ENCODE results near the gene LOXL3.

The LOXL3 gene

DNA sequence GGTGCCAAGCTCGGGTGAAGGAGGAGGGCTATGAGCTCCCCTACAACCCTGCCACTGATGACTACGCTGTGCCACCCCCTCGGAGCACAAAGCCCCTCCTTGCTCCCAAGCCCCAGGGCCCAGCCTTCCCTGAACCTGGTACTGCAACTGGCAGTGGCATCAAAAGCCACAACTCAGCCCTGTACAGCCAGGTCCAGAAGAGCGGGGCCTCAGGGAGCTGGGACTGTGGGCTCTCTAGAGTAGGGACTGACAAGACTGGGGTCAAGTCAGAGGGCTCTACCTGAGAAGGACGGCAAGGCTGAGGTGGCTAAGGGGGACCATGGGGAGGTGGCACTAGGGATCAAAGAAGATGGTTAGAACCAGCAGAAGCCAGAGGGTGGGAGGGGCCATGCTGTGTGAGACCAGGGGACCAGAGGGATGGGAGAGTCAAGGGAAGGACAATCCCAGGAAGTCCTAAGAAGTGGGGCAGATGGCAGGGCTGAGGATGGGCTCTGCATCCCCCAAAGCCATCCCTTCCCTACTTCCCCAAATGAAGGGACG is 3.2 kb upstream of the LOXL3 start:
- no peak overlapping the region for H3K4me3 ChIP-seq (ENCODE audit: low read depth, low read length)
- TF ChIP-seq, protein P1, sequence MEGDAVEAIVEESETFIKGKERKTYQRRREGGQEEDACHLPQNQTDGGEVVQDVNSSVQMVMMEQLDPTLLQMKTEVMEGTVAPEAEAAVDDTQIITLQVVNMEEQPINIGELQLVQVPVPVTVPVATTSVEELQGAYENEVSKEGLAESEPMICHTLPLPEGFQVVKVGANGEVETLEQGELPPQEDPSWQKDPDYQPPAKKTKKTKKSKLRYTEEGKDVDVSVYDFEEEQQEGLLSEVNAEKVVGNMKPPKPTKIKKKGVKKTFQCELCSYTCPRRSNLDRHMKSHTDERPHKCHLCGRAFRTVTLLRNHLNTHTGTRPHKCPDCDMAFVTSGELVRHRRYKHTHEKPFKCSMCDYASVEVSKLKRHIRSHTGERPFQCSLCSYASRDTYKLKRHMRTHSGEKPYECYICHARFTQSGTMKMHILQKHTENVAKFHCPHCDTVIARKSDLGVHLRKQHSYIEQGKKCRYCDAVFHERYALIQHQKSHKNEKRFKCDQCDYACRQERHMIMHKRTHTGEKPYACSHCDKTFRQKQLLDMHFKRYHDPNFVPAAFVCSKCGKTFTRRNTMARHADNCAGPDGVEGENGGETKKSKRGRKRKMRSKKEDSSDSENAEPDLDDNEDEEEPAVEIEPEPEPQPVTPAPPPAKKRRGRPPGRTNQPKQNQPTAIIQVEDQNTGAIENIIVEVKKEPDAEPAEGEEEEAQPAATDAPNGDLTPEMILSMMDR (IDR thresholded peaks at IDR 0.05; ENCODE audit: low read depth, low read length): no peak

DNA sequence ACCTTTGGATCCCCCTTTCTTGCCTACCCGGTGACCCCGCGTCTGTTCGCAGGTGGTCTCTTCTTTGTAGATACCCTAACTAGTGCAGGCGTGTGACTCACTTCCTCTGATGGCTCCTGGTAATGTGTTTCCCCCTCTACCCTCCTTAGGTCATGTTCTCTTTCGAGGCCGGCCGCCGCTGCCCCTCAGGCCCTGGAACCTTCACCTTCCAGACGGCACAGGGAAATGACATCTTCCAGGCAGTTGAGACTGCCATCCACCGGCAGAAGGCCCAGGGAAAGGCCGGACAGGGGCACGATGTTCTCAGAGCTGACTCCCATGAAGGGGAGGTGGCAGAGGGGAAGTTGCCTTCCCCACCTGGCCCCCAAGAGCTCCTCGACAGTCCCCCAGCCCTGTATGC is 2.4 kb upstream of the LOXL3 start:
- TF ChIP-seq, protein P1 (IDR thresholded peaks at IDR 0.05; ENCODE audit: low read depth, low read length): no peak
- peak overlapping the region; percentile 96 for H3K4me3 ChIP-seq (ENCODE audit: low read depth, low read length)

DNA sequence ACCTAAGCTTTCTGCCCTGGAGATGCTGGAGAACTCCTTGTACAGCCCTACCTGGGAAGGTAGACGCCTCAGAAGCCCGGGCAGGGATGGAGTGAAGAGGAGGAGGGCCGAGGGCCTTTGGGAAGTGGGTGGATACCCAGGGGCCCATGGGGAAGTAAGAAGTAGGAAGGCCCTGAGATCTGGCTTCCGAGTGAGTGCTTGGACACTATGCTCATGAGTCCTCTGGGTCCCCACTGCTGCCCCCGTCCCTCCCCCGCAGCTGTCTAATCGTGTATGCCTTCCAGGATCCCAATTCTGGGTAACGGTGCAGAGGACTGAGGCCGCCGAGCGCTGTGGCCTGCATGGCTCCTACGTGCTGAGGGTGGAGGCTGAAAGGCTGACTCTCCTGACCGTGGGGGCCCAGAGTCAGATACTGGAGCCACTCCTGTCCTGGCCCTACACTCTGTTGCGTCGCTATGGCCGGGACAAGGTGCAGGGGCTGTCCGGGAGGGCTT is 1.9 kb upstream of the LOXL3 start:
- peak overlapping the region; percentile 96 for H3K4me3 ChIP-seq (ENCODE audit: low read depth, low read length)
- TF ChIP-seq, protein P1 (IDR thresholded peaks at IDR 0.05; ENCODE audit: low read depth, low read length): no peak

DNA sequence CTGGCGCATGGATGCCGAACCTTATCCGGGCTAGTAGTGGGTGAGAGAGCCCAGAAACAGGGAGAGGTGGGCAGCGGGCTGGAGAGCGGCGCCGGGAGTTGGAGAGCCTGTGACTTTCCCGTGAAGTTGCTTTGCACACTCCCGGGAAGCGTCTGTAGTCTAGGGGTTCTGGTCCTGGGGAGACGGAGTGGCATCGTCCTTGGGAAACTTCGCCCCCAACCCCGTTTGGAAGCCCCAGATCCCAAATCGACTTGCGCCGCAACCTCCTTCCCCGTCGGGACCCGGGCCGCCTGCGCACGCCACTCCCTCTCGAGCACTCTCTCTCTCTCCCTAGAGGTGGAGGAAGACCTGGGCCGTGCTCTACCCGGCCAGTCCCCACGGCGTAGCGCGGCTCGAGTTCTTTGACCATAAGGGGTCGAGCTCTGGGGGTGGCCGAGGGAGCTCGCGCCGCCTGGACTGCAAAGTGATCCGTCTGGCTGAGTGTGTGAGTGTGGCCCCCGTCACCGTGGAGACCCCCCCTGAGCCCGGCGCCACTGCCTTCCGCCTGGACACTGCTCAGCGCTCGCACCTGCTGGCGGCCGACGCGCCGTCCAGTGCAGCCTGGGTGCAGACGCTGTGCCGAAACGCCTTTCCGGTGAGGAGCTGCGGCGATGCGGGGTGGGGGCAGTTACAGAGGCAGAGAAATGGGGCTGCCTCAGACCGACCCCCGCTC is 1.2 kb upstream of the LOXL3 start:
- peak overlapping the region; percentile 96 for H3K4me3 ChIP-seq (ENCODE audit: low read depth, low read length)
- TF ChIP-seq, protein P1 (IDR thresholded peaks at IDR 0.05; ENCODE audit: low read depth, low read length): no peak

DNA sequence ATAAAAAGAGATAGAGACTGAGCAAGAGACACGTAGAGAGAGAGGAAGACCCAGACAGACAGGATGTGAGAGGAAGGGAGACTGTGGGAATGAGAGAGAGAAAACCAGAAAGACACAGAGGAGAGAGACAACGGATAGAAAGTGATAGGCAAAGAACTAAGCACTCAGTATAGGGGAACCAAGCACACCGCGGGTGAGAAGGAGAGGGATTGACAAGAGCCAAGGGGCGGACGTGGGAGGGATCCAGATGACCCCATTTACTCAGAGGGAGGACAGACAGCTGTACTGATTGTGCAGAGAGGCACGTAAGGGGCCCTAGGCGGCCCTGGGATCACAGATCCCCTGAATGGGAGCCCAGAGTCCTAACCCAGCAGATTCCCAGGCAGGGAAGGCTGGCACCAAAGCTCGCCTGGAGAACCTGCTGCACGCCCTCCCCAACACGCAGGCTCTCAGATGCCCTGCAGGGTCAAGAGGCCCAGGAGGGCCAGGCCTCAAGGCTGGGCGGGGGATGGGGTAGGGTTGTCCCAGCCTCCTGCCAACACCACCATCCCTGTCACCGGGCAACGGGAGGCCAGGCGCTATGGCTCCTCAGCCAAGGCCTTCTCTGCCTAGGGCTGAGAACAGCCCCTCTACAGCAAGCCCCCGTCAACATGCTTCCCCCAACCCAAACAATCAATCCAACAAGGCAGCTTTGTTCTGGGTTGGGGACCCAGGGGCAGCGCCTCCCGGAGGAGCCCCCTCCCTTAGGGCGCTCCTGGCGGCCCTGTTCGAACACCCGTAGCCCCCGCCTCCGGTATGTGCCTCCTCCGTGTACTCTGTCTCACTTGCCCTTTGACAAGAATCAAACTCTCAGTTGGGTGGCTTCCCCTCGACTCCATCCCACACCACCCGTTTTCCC is 579 bp downstream of the LOXL3 start:
- H3K4me3 ChIP-seq (ENCODE audit: low read depth, low read length): peak overlapping the region; percentile 96
- TF ChIP-seq, protein P1 (IDR thresholded peaks at IDR 0.05; ENCODE audit: low read depth, low read length): no peak

DNA sequence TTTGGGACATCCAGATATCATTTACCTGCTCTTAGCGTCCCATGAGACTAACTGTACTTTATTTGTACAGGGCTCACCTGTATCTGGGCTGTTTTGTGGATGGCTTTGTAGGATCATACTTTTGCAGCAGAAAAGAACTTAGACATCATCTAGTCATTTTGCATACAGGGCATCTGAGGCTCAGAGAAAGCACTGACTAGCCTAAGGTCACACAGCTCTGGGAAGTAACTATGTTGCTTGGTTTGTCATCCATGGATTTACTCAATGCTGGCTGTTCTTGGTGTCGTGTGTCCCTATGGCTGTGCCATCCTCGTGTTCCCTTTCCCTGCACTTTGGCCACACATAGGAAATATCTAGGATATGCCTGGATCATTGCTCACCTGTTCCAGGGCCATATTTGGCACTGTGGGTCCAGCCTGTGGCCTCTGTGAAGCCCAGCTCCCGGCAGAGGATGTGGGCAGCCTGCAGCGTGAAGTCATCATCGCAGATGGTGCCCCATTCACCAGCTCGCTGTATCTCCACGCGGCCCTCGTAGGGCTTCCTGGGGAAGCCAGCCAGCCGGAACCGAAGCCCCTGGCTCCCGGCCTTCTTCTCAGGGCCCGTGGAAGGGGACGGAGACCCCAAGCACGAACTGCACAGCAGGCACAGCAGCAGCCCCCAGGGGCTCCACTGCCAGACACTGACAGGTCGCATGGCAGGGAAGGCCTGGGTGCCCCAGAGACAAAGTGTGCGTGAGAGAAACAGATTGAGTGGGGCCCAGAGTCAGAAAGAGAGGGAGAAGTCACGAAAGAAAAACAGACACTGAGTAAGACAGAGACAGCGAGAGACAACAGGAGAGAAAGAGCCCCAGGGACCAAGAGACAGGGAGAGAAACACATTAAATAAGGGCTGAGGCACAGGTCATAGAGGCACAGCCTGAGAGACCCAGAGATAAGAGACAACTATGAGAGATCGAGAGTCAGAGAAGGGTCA is 1.5 kb downstream of the LOXL3 start:
- peak overlapping the region; percentile 96 for H3K4me3 ChIP-seq (ENCODE audit: low read depth, low read length)
- TF ChIP-seq, protein P1 (IDR thresholded peaks at IDR 0.05; ENCODE audit: low read depth, low read length): no peak
